ELR (cell line): ENCODE measurements around the gene FBXO9.
A peak's percentile ranks its signal among the peaks of the same experiment; 100 is the strongest.
"Not testable (repeated sequence)": the region's sequence is repeated elsewhere in the genome, so short reads cannot be mapped to it uniquely, and the experiment has no call there.

Source experiments
- DNase-seq: peaks from one replicate; pipeline ENCODE4 v3.0.0-alpha.2; 2015; ENCODE audit warnings: low read depth

Gene FBXO9

GRCh38 chr6:53048431-53049195, 16.6 kb upstream of the FBXO9 start:
- DNase-seq = peak; percentile 95

GRCh38 chr6:53049415-53049814, 15.8 kb upstream of the FBXO9 start:
- DNase-seq = no peak

DNA sequence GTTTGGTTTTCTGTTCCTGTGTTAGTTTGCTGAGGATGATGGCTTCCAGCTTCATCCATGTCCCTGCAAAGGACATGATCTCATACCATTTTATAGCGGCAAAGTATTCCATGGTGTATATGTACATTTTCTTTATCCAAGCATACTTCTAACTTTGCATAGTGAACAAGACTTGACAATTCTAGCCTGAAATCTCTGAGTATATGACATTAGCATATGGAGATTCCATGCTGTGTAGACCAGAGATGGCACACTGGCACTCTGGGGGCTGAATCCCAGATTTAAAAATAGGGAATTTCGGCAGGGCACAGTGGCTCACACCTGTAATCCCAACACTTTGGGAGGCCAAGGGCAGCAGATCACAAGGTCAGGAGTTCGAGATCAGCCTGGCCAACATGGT, 13.1 kb upstream of the FBXO9 start:
- DNase-seq = not testable (repeated sequence)

GRCh38 chr6:53054532-53054931, 10.7 kb upstream of the FBXO9 start:
- no peak for DNase-seq

- DNase-seq = no peak
These were observed 9.3 kb upstream of the FBXO9 start for GRCh38 chr6:53055873-53056272.

GRCh38 chr6:53056273-53056672, 8.9 kb upstream of the FBXO9 start:
- no peak for DNase-seq

DNA sequence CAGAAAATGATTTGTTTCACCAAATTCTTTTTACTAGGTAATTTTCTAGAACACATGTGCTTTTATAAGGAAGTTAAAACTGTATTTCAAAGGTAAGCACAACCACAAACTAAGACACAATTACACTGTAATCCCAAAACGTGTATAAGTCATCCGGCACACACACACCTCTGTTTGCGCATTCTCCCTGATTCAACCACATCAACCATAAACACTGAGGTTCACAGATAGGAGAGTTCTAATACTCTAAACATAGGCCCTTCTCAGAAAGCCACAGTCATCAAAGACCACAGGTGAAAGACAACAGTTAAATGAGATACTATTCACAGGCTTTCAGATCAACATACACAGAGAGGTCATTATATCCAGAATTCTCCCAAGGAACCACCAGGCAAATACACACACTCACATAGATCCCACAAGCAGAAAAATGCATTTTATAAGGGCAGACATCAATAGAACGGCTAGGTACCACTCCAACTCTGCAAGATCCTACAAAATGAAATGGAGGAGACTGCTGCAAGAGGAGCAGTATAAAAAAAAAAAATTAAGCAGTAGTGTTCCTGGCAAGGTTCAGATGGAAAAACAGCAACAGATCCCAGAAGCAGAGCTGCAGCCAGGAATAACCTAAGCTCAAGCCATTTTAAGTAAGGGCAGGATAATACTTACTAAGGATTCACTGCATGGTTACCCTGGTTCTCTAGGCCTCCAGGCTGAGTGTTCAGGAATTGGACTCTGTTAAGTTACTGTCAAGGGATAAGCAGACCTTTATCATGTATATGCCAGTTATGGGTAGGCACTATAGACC, 6.6 kb upstream of the FBXO9 start:
- no peak for DNase-seq

GRCh38 chr6:53059648-53060589, 5.3 kb upstream of the FBXO9 start:
- DNase-seq = peak; percentile 24

GRCh38 chr6:53062169-53062539, 3.0 kb upstream of the FBXO9 start:
- DNase-seq = peak; percentile 13

- DNase-seq = not testable (repeated sequence)
These were observed 949 bp upstream of the FBXO9 start for GRCh38 chr6:53064255-53064654.

- peak; percentile 97 for DNase-seq
These were observed 408 bp upstream of the FBXO9 start for GRCh38 chr6:53064726-53065265.

DNA sequence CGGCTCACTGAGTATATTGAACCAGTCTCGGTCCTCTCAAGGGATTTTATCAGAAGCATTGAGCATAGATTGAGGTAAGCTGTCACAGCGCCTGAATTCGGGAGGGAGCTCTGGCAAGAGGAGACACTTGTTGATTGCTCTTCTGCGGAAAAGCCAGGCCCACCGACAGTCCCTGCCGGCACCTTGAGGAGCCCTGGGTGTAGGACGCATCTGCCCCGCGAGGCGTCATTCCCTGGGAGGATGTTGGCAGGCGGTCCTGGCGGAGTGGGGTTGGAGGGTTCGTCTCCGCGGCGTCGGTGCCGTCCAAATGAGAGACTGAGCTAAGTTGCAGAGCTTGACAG, 843 bp downstream of the FBXO9 start:
- DNase-seq = peak; percentile 69

GRCh38 chr6:53066874-53067706, 1.9 kb downstream of the FBXO9 start:
- no peak for DNase-seq

GRCh38 chr6:53067849-53068361, 2.7 kb downstream of the FBXO9 start:
- DNase-seq = no peak

GRCh38 chr6:53069427-53069826, 4.2 kb downstream of the FBXO9 start:
- no peak for DNase-seq

- peak; percentile 8 for DNase-seq
These were observed 5.6 kb downstream of the FBXO9 start for GRCh38 chr6:53070806-53071205.

- no peak for DNase-seq
These were observed 9.1 kb downstream of the FBXO9 start for GRCh38 chr6:53074347-53074746.

DNA sequence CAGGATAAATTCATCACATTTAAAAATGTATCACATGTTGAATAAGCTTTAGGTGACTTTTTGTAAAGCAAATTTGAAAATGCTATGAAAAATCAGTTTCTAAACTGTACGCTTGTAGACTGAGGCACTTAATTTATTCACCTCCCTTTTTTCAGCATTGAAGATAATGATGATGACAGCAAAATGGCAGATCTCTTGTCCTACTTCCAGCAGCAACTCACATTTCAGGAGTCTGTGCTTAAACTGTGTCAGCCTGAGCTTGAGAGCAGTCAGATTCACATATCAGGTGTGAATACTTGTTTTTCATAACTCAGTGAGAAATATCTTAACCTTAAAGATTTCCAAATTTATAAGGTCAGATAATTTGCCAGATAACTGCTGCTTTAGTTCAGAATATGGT, 15.6 kb downstream of the FBXO9 start:
- DNase-seq = no peak

DNA sequence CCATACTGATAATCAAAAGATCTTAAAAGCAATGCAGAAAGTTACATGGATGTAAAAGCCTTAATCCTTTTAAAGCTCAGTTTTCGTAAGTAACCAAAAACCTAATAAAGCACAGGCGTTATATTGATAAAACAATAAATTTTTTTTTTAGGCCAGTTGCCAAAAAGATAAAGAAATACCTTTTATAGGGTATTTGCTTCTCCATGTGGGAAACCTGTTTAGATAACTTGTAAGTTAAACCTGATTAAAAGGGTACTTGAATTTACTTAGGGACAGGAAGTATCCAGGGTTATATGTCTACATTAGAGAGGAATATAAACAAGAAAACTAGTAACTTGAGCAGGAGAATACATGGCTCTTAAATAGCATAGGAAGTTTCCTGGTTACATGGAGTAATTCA, 21.1 kb downstream of the FBXO9 start:
- DNase-seq = no peak

GRCh38 chr6:53089948-53090347, 24.7 kb downstream of the FBXO9 start:
- no peak for DNase-seq

GRCh38 chr6:53090576-53090975, 25.4 kb downstream of the FBXO9 start:
- peak; percentile 62 for DNase-seq
